Measurements from ENCODE around the gene NAV2. TPM values are rescaled to one million over a fixed set of nuclear protein-coding genes. Genes with fewer than 3 reads are reported as not detected.

NAV2 gene
- polyA plus RNA-seq, 1 donor (not counting 4 experiments of a cell fraction or from before 2014, with no cell fraction given) = 4.0 TPM

- TF ChIP-seq EZH2 (IDR thresholded peaks at IDR 0.05; ENCODE audit: low read length) = no peak
- TF ChIP-seq CTCF (optimal IDR thresholded peaks at IDR 0.05 in 1 of 3, IDR thresholded peaks at IDR 0.05 in 1 of 3, conservative IDR thresholded peaks at IDR 0.05 in 1 of 3; ENCODE audit: extremely low read depth in 1 of 3, insufficient read depth in 2 of 3, low read length in 3 of 3) = no peak
- H3K4me2 ChIP-seq (ENCODE audit: control insufficient read depth, extremely low read depth, insufficient read depth, low read depth, low read length) = no peak overlapping the region
- H4K20me1 ChIP-seq (ENCODE audit: control insufficient read depth, extremely low read depth, insufficient read depth, low read length) = no peaks in the 10 kb centered on the region
- H3K27ac ChIP-seq (ENCODE audit: control insufficient read depth, insufficient read depth, low read length) = no peak overlapping the region
- no peak for FAIRE-seq
- no peaks in the 10 kb centered on the region for H3K9me3 ChIP-seq (ENCODE audit: control insufficient read depth, low read depth, low read length)
- H3K4me1 ChIP-seq (ENCODE audit: control insufficient read depth, extremely low read depth, insufficient read depth, low read length) = no peaks in the 10 kb centered on the region
- H3K79me2 ChIP-seq (ENCODE audit: control insufficient read depth, insufficient read depth, low read length) = no peaks in the 10 kb centered on the region
- no peak for DNase-seq (ENCODE audit: low read depth, low spot score)
- H3K4me3 ChIP-seq (ENCODE audit: control insufficient read depth in 2 of 3, extremely low read depth in 1 of 3, insufficient read depth in 2 of 3, low read depth in 1 of 3, low read length in 3 of 3) = no peak overlapping the region
- no peaks in the 10 kb centered on the region for H3K27me3 ChIP-seq (ENCODE audit: control insufficient read depth, extremely low read depth, insufficient read depth, low read length)
- H3K9ac ChIP-seq (ENCODE audit: control insufficient read depth, extremely low read depth, insufficient read depth, low read length) = no peak overlapping the region
- no peaks in the 10 kb centered on the region for H3K9me1 ChIP-seq (ENCODE audit: control insufficient read depth, extremely low read depth, insufficient read depth, low read length)
- dilution Hi-C loops (cut with MboI; ENCODE audit: extremely low pct_ligation_motif_present, low sequenced_read_pairs) = no loop called here
- no peak overlapping the region for H2AFZ ChIP-seq (ENCODE audit: control insufficient read depth, low read length)
- no peaks in the 10 kb centered on the region for H3K36me3 ChIP-seq (ENCODE audit: control insufficient read depth in 2 of 2, extremely low read depth in 1 of 2, insufficient read depth in 2 of 2, low read length in 2 of 2)
Observed at GRCh38 chr11:19844806-19845205, 132.2 kb downstream of the NAV2 start.

GRCh38 chr11:19845626-19846025, 133.0 kb downstream of the NAV2 start:
- no peak overlapping the region for H3K27ac ChIP-seq (ENCODE audit: control insufficient read depth, insufficient read depth, low read length)

More at GRCh38 chr11:19845626-19846025, 133.0 kb downstream of the NAV2 start:
- Histone ChIP-seq H3K36me3 (ENCODE audit: control insufficient read depth in 2 of 2, extremely low read depth in 1 of 2, insufficient read depth in 2 of 2, low read length in 2 of 2) (no peaks in the 10 kb centered on the region), H3K9ac (ENCODE audit: control insufficient read depth, extremely low read depth, insufficient read depth, low read length) (no peak overlapping the region), H2AFZ (ENCODE audit: control insufficient read depth, low read length) (no peak overlapping the region), H3K4me2 (ENCODE audit: control insufficient read depth, extremely low read depth, insufficient read depth, low read depth, low read length) (no peak overlapping the region), H3K9me3 (ENCODE audit: control insufficient read depth, low read depth, low read length) (no peaks in the 10 kb centered on the region), H3K4me3 (ENCODE audit: control insufficient read depth in 2 of 3, extremely low read depth in 1 of 3, insufficient read depth in 2 of 3, low read depth in 1 of 3, low read length in 3 of 3) (no peak overlapping the region), H4K20me1 (ENCODE audit: control insufficient read depth, extremely low read depth, insufficient read depth, low read length) (no peaks in the 10 kb centered on the region), H3K4me1 (ENCODE audit: control insufficient read depth, extremely low read depth, insufficient read depth, low read length) (no peaks in the 10 kb centered on the region), H3K79me2 (ENCODE audit: control insufficient read depth, insufficient read depth, low read length) (no peaks in the 10 kb centered on the region), H3K27me3 (ENCODE audit: control insufficient read depth, extremely low read depth, insufficient read depth, low read length) (no peaks in the 10 kb centered on the region), H3K9me1 (ENCODE audit: control insufficient read depth, extremely low read depth, insufficient read depth, low read length) (no peaks in the 10 kb centered on the region)
- TF ChIP-seq CTCF (optimal IDR thresholded peaks at IDR 0.05 in 1 of 3, IDR thresholded peaks at IDR 0.05 in 1 of 3, conservative IDR thresholded peaks at IDR 0.05 in 1 of 3; ENCODE audit: extremely low read depth in 1 of 3, insufficient read depth in 2 of 3, low read length in 3 of 3) (no peak), EZH2 (IDR thresholded peaks at IDR 0.05; ENCODE audit: low read length) (no peak)
- FAIRE-seq (no peak), DNase-seq (ENCODE audit: low read depth, low spot score) (no peak)
- dilution Hi-C loops (cut with MboI; ENCODE audit: extremely low pct_ligation_motif_present, low sequenced_read_pairs) = no loop called here
